IPS-18a (cell line): ENCODE measurements around the gene CCDC116.
"Not testable (repeated sequence)": the region's sequence is repeated elsewhere in the genome, so short reads cannot be mapped to it uniquely, and the experiment has no call there.

Source experiments
- H3K27ac ChIP-seq: one replicate; pipeline ENCODE4 v1.5.1; 2013; ENCODE audit warnings: low read length
- H3K27me3 ChIP-seq: one replicate; pipeline ENCODE4 v1.6.1; 2013; ENCODE audit warnings: mild to moderate bottlenecking, low read length; ENCODE audit not compliant: control insufficient read depth, insufficient read depth
- H3K36me3 ChIP-seq: one replicate; pipeline ENCODE4 v1.6.1; 2013; ENCODE audit warnings: low read depth, low read length; ENCODE audit not compliant: control insufficient read depth
- H3K4me1 ChIP-seq: one replicate; pipeline ENCODE4 v1.6.1; 2013; ENCODE audit warnings: low read depth, low read length; ENCODE audit not compliant: control insufficient read depth
- H3K4me3 ChIP-seq: one replicate; pipeline ENCODE4 v1.5.1; 2013; ENCODE audit warnings: low read length
- H3K9ac ChIP-seq: one replicate; pipeline ENCODE4 v1.6.1; 2013; ENCODE audit warnings: mild to moderate bottlenecking, low read length, moderate library complexity
- H3K9me3 ChIP-seq: one replicate; pipeline ENCODE4 v1.6.1; 2013; ENCODE audit warnings: low read depth, low read length; ENCODE audit not compliant: control insufficient read depth

Gene CCDC116

GRCh38 chr22:21613553-21614233 is 18.9 kb upstream of the CCDC116 start:
- Histone ChIP-seq H3K4me1 (no peaks in the 10 kb centered on the region), H3K4me3 (no peak overlapping the region), H3K36me3 (peaks cover 48% of the 10 kb centered on the region), H3K9ac (no peak overlapping the region), H3K9me3 (no peaks in the 10 kb centered on the region), H3K27me3 (no peaks in the 10 kb centered on the region), H3K27ac (no peak overlapping the region)

GRCh38 chr22:21615731-21616130 is 16.8 kb upstream of the CCDC116 start:
- no peaks in the 10 kb centered on the region for H3K4me1 ChIP-seq
- H3K9me3 ChIP-seq: no peaks in the 10 kb centered on the region
- no peak overlapping the region for H3K4me3 ChIP-seq
- no peak overlapping the region for H3K27ac ChIP-seq
- H3K36me3 ChIP-seq: peaks cover 39% of the 10 kb centered on the region
- no peak overlapping the region for H3K9ac ChIP-seq
- no peaks in the 10 kb centered on the region for H3K27me3 ChIP-seq

GRCh38 chr22:21617337-21617736 is 15.2 kb upstream of the CCDC116 start:
- peaks cover 28% of the 10 kb centered on the region for H3K36me3 ChIP-seq
- not testable (repeated sequence) for H3K27ac ChIP-seq, H3K9ac ChIP-seq, H3K4me3 ChIP-seq, H3K27me3 ChIP-seq, H3K9me3 ChIP-seq, H3K4me1 ChIP-seq

GRCh38 chr22:21621025-21621424 is 11.5 kb upstream of the CCDC116 start:
- Histone ChIP-seq H3K9me3 (no peaks in the 10 kb centered on the region), H3K36me3 (peaks cover 9% of the 10 kb centered on the region), H3K27me3 (no peaks in the 10 kb centered on the region), H3K4me1 (no peaks in the 10 kb centered on the region), H3K4me3 (no peak overlapping the region), H3K9ac (no peak overlapping the region), H3K27ac (no peak overlapping the region)

- no peaks in the 10 kb centered on the region for H3K9me3 ChIP-seq
- H3K4me1 ChIP-seq: no peaks in the 10 kb centered on the region
- H3K4me3 ChIP-seq: no peak overlapping the region
- peaks cover 8% of the 10 kb centered on the region for H3K36me3 ChIP-seq
- no peak overlapping the region for H3K27ac ChIP-seq
- H3K27me3 ChIP-seq: no peaks in the 10 kb centered on the region
- H3K9ac ChIP-seq: no peak overlapping the region
Observed at GRCh38 chr22:21622011-21622918, 10.3 kb upstream of the CCDC116 start.

GRCh38 chr22:21622919-21623647 is 9.5 kb upstream of the CCDC116 start:
- no peak overlapping the region for H3K9ac ChIP-seq
- H3K27ac ChIP-seq: no peak overlapping the region
- H3K9me3 ChIP-seq: no peaks in the 10 kb centered on the region
- H3K27me3 ChIP-seq: no peaks in the 10 kb centered on the region
- no peak overlapping the region for H3K4me3 ChIP-seq
- no peaks in the 10 kb centered on the region for H3K4me1 ChIP-seq
- H3K36me3 ChIP-seq: peaks cover 10% of the 10 kb centered on the region

GRCh38 chr22:21623648-21623970 is 9.0 kb upstream of the CCDC116 start:
- no peak overlapping the region for H3K27ac ChIP-seq
- H3K27me3 ChIP-seq: no peaks in the 10 kb centered on the region
- H3K9ac ChIP-seq: no peak overlapping the region
- H3K4me3 ChIP-seq: no peak overlapping the region
- no peaks in the 10 kb centered on the region for H3K4me1 ChIP-seq
- H3K9me3 ChIP-seq: no peaks in the 10 kb centered on the region
- peaks cover 12% of the 10 kb centered on the region for H3K36me3 ChIP-seq

- H3K9ac ChIP-seq: no peak overlapping the region
- H3K4me1 ChIP-seq: no peaks in the 10 kb centered on the region
- H3K4me3 ChIP-seq: no peak overlapping the region
- H3K27me3 ChIP-seq: no peaks in the 10 kb centered on the region
- no peaks in the 10 kb centered on the region for H3K9me3 ChIP-seq
- H3K36me3 ChIP-seq: peaks cover 12% of the 10 kb centered on the region
- H3K27ac ChIP-seq: no peak overlapping the region
Observed at GRCh38 chr22:21624120-21624879, 8.3 kb upstream of the CCDC116 start.

GRCh38 chr22:21624880-21625791 is 7.4 kb upstream of the CCDC116 start:
- Histone ChIP-seq H3K9ac (no peak overlapping the region), H3K9me3 (no peaks in the 10 kb centered on the region), H3K27ac (no peak overlapping the region), H3K4me3 (no peak overlapping the region), H3K27me3 (no peaks in the 10 kb centered on the region), H3K36me3 (peaks cover 12% of the 10 kb centered on the region), H3K4me1 (no peaks in the 10 kb centered on the region)

GRCh38 chr22:21626073-21626734 is 6.4 kb upstream of the CCDC116 start:
- no peaks in the 10 kb centered on the region for H3K27me3 ChIP-seq
- peaks cover 12% of the 10 kb centered on the region for H3K36me3 ChIP-seq
- no peaks in the 10 kb centered on the region for H3K9me3 ChIP-seq
- H3K9ac ChIP-seq: no peak overlapping the region
- no peak overlapping the region for H3K4me3 ChIP-seq
- no peak overlapping the region for H3K27ac ChIP-seq
- no peaks in the 10 kb centered on the region for H3K4me1 ChIP-seq
